Endothelial cell of umbilical vein (primary cell): ENCODE results near the gene UBASH3A. TPM values are rescaled to one million over a fixed set of nuclear protein-coding genes. Genes with fewer than 3 reads are reported as not detected.

ENCODE experiments used
- BruUV-seq: library from RNA; stranded (reverse); fragments of 400-500 nt; replicated peaks from 2 replicates; lab custom pipeline; 2021; lab: Mats Ljungman, UMichigan
- CTCF ChIA-PET: fragments of 300-600, 350-600 bp; sonication (Branson Sonifier 250); formaldehyde crosslinking; loops from one replicate; lab custom pipeline; 2021; ENCODE audit warnings: antibody characterized with exemption, inconsistent platforms; lab: Charles Lee
- POLR2A ChIA-PET: fragments of 300-600, 350-600 bp; sonication (Branson Sonifier 250); formaldehyde crosslinking; loops from one replicate; lab custom pipeline; 2021; ENCODE audit warnings: antibody characterized with exemption, inconsistent platforms; lab: Charles Lee
- DNase-seq: peaks from one replicate; pipeline ENCODE4 v3.0.0-alpha.2; 2011; ENCODE audit warnings: low read depth, low spot score
- FAIRE-seq: peaks from 2 replicates; lab custom pipeline; 2011; peaks lifted over from hg19 to GRCh38; lab: Jason Lieb, UNC
- H2AFZ ChIP-seq: 2 replicates; pipeline ENCODE4 v1.6.0; 2012; ENCODE audit warnings: low read depth, low read length, control low read depth, inconsistent platforms
- H3K27ac ChIP-seq: 2 replicates; pipeline ENCODE4 v1.5.1; 2011; ENCODE audit warnings: low read depth, mild to moderate bottlenecking, control low read depth, low read length, moderate library complexity; ENCODE audit not compliant: insufficient read depth
- H3K27me3 ChIP-seq, 2 experiments: 2 replicates each; pipeline versions ENCODE4 v1.6.0 to v1.6.1; 2011; ENCODE audit warnings: low read length in 2 of 2, mixed read lengths in 1 of 2; ENCODE audit not compliant: control insufficient read depth in 2 of 2, insufficient read depth in 2 of 2
- H3K36me3 ChIP-seq, 2 experiments: 2 replicates in 1 of 2; 3 replicates in 1 of 2; pipeline ENCODE4 v1.5.1; 2011; ENCODE audit warnings: low read length in 2 of 2, mild to moderate bottlenecking in 1 of 2, moderate library complexity in 1 of 2; ENCODE audit not compliant: control insufficient read depth in 2 of 2, insufficient read depth in 2 of 2; ENCODE audit errors: extremely low read depth in 1 of 2
- H3K4me1 ChIP-seq: 3 replicates; pipeline ENCODE4 v1.5.1; 2011; ENCODE audit warnings: mild to moderate bottlenecking, low read length; ENCODE audit not compliant: control insufficient read depth, insufficient read depth; ENCODE audit errors: extremely low read depth
- H3K4me2 ChIP-seq: 2 replicates; pipeline ENCODE4 v1.6.1; 2011; ENCODE audit warnings: low read length, control low read depth, mixed read lengths; ENCODE audit not compliant: insufficient read depth
- H3K4me3 ChIP-seq, 3 experiments: fragments of 200-600 bp in 1 of 3; sonication (generic), shearing (Covaris generic) in 1 of 3; replicated peaks in 1 of 3; 2 replicates each; pipeline ENCODE4 v1.5.1; 2011 to 2016; ENCODE audit warnings: control low read depth in 3 of 3, low read length in 3 of 3, mild to moderate bottlenecking in 2 of 3, inconsistent platforms in 1 of 3, low read depth in 1 of 3, moderate library complexity in 1 of 3; ENCODE audit not compliant: insufficient read depth in 1 of 3
- H3K79me2 ChIP-seq: 2 replicates; pipeline ENCODE4 v1.6.0; 2012; ENCODE audit warnings: low read length, inconsistent platforms; ENCODE audit not compliant: control insufficient read depth, insufficient read depth
- H3K9ac ChIP-seq: replicated peaks from 2 replicates; pipeline ENCODE3; 2011; ENCODE audit warnings: low read length, control low read depth; ENCODE audit not compliant: insufficient read depth; ENCODE audit errors: extremely low read depth
- H3K9me1 ChIP-seq: replicated peaks from 3 replicates; pipeline ENCODE4 v1.6.0; 2011; ENCODE audit warnings: mild to moderate bottlenecking, low read length; ENCODE audit not compliant: control insufficient read depth, insufficient read depth; ENCODE audit errors: extremely low read depth
- H3K9me3 ChIP-seq: replicated peaks from 2 replicates; pipeline ENCODE4 v1.5.1; 2012; ENCODE audit warnings: low read length, inconsistent platforms; ENCODE audit not compliant: control insufficient read depth, insufficient read depth
- H4K20me1 ChIP-seq: replicated peaks from 2 replicates; pipeline ENCODE3; 2011; ENCODE audit warnings: mild to moderate bottlenecking, low read length; ENCODE audit not compliant: control insufficient read depth, insufficient read depth; ENCODE audit errors: extremely low read depth
- CTCF ChIP-seq, 2 donors: IDR thresholded peaks; 1 replicate in 1 of 2; 2 replicates in 1 of 2; pipeline ENCODE4 v1.5.1; 2011; ENCODE audit warnings: low read length in 2 of 2, mild to moderate bottlenecking in 2 of 2, moderate library complexity in 2 of 2, control low read depth in 1 of 2, inconsistent platforms in 1 of 2, low read depth in 1 of 2; ENCODE audit not compliant: insufficient read depth in 1 of 2; ENCODE audit errors: extremely low read depth in 1 of 2
- EZH2 ChIP-seq: IDR thresholded peaks from 2 replicates; pipeline ENCODE4 v1.6.1; 2012; ENCODE audit warnings: borderline replicate concordance, low read depth, mild to moderate bottlenecking, moderate library complexity, low read length, inconsistent platforms; ENCODE audit not compliant: severe bottlenecking
- FOS ChIP-seq: IDR thresholded peaks from 2 replicates; pipeline ENCODE4 v1.6.1; 2011; ENCODE audit warnings: mild to moderate bottlenecking, low read length, moderate library complexity, borderline replicate concordance; ENCODE audit not compliant: insufficient read depth
- GATA2 ChIP-seq: IDR thresholded peaks from 2 replicates; pipeline ENCODE4 v1.7.0; 2011; ENCODE audit warnings: low read depth, mild to moderate bottlenecking, moderate library complexity, mixed read lengths, low read length; ENCODE audit not compliant: insufficient read length, insufficient read depth
- JUN ChIP-seq: IDR thresholded peaks from 2 replicates; pipeline ENCODE4 v1.6.1; 2011; ENCODE audit warnings: borderline replicate concordance, low read depth; ENCODE audit not compliant: insufficient read length, insufficient read depth
- MAX ChIP-seq: IDR thresholded peaks from 2 replicates; pipeline ENCODE4 v1.6.1; 2011; ENCODE audit not compliant: insufficient read depth, insufficient read length
- MYC ChIP-seq: IDR thresholded peaks from one replicate; pipeline ENCODE4 v1.6.1; 2011; ENCODE audit warnings: mild to moderate bottlenecking, low read depth, low read length
- POLR2A ChIP-seq: IDR thresholded peaks from 2 replicates; pipeline ENCODE4 v1.6.1; 2012; ENCODE audit warnings: low read depth, mild to moderate bottlenecking, control low read depth, low read length
- POLR2AphosphoS5 ChIP-seq: IDR thresholded peaks from 2 replicates; pipeline ENCODE4 v1.6.1; 2012; ENCODE audit warnings: low read depth, mild to moderate bottlenecking, control low read depth, low read length, moderate library complexity; ENCODE audit not compliant: insufficient read depth
- dilution Hi-C: fragments of 300-500 bp; cut with MboI; formaldehyde crosslinking; loops from one replicate; pipeline ENCODE4 v1.15.0; 2019; ENCODE audit warnings: low sequenced_read_pairs; ENCODE audit not compliant: extremely low pct_ligation_motif_present
- intact Hi-C: fragments of 100-400 bp; cut with micrococcal nuclease; formaldehyde crosslinking; loops from one replicate; pipeline ENCODE4 v1.10.0; 2022
- polyA plus RNA-seq, 4 experiments: library from polyadenylated mRNA; depleted of rRNA in 3 of 4; stranded (reverse) in 3 of 4; unstranded in 1 of 4; fragments of >200 nt; gene quantifications; 2 replicates each; pipeline versions ENCODE4 v1.2.1 to v1.2.3, GENCODE V29; 2011 to 2012; ENCODE audit warnings: missing spikeins in 1 of 4
- total RNA-seq: library from RNA; stranded (reverse); gene quantifications from 2 replicates; pipeline ENCODE4 v1.2.3, GENCODE V29; 2021

The UBASH3A gene
- total and polyA plus RNA-seq, 2 donors (not counting 3 experiments of a cell fraction or from before 2014, with no cell fraction given), result not detected

- no peak overlapping the region for H2AFZ ChIP-seq
- H3K9me1 ChIP-seq, result no peaks in the 10 kb centered on the region
- no peaks in the 10 kb centered on the region for H3K79me2 ChIP-seq
- BruUV-seq, result no TSS peak
- H3K4me3 ChIP-seq, result no peak overlapping the region
- peaks cover 2 to 5% of the 10 kb centered on the region in 2 experiments for H3K27me3 ChIP-seq
- no peaks in the 10 kb centered on the region for H4K20me1 ChIP-seq
- H3K9me3 ChIP-seq, result no peaks in the 10 kb centered on the region
- intact Hi-C loops, result no loop called here
- ChIA-PET CTCF (no interaction called here), POLR2A (no interaction called here)
- no peak overlapping the region for H3K27ac ChIP-seq
- no peaks in the 10 kb centered on the region for H3K36me3 ChIP-seq
- dilution Hi-C loops, result no loop called here
- no peak for DNase-seq
- no peak for FAIRE-seq
- TF ChIP-seq JUN (no peak), CTCF (IDR thresholded peaks at IDR 0.05; ENCODE audit: extremely low read depth in 1 of 2, insufficient read depth in 1 of 2, low read depth in 1 of 2, low read length in 2 of 2) (no peak), POLR2AphosphoS5 (no peak), FOS (no peak), EZH2 (no peak), MYC (no peak), POLR2A (no peak), MAX (no peak), GATA2 (no peak)
- H3K4me1 ChIP-seq, result no peaks in the 10 kb centered on the region
- H3K4me2 ChIP-seq, result no peak overlapping the region
- no peak overlapping the region for H3K9ac ChIP-seq
Observed at GRCh38 chr21:42455754-42456440, 52.2 kb downstream of the UBASH3A start.
